Karpas-422 (cell line): ENCODE measurements around the gene RREB1. TPM values are rescaled to one million over a fixed set of nuclear protein-coding genes. Genes with fewer than 3 reads are reported as not detected.

ENCODE experiments used
- DNase-seq: peaks from one replicate; pipeline ENCODE4 v3.0.0-alpha.2; 2015
- H2AFZ ChIP-seq: fragments of 200-600 bp; sonication (generic); 2 replicates; pipeline ENCODE4 v1.6.1; 2014; ENCODE audit warnings: antibody characterized with exemption, low read length, mixed read lengths
- H3K27ac ChIP-seq: fragments of 200-600 bp; sonication (generic); 2 replicates; pipeline ENCODE4 v1.5.1; 2014; ENCODE audit warnings: mild to moderate bottlenecking, low read length, moderate library complexity
- H3K27me3 ChIP-seq: fragments of 200-600 bp; sonication (generic); 2 replicates; pipeline ENCODE4 v1.6.1; 2014; ENCODE audit warnings: low read length, mixed read lengths
- H3K36me3 ChIP-seq: fragments of 200-600 bp; sonication (generic); 2 replicates; pipeline ENCODE4 v1.6.1; 2014; ENCODE audit warnings: low read length, mixed read lengths; ENCODE audit not compliant: insufficient read depth
- H3K4me1 ChIP-seq: fragments of 200-600 bp; sonication (generic); 2 replicates; pipeline ENCODE4 v1.6.1; 2014; ENCODE audit warnings: mild to moderate bottlenecking, low read length, mixed read lengths
- H3K4me2 ChIP-seq: fragments of 200-600 bp; sonication (generic); 2 replicates; pipeline ENCODE4 v1.6.1; 2014; ENCODE audit warnings: low read length, low read depth, mild to moderate bottlenecking; ENCODE audit not compliant: poor library complexity, severe bottlenecking
- H3K4me3 ChIP-seq: fragments of 200-600 bp; sonication (generic); 2 replicates; pipeline ENCODE4 v1.5.1; 2014; ENCODE audit warnings: mild to moderate bottlenecking, antibody characterized with exemption, low read length, mixed read lengths
- H3K79me2 ChIP-seq: fragments of 200-600 bp; sonication (generic); 2 replicates; pipeline ENCODE4 v1.6.1; 2014; ENCODE audit warnings: mild to moderate bottlenecking, low read length, mixed read lengths
- H3K9ac ChIP-seq: fragments of 200-600 bp; sonication (generic); 2 replicates; pipeline ENCODE4 v1.6.0; 2014; ENCODE audit warnings: low read length
- H3K9me2 ChIP-seq: fragments of 200-600 bp; sonication (generic), shearing (Covaris generic); replicated peaks from 2 replicates; pipeline ENCODE4 v1.6.0; 2014; ENCODE audit warnings: mild to moderate bottlenecking, low read length, moderate library complexity; ENCODE audit not compliant: insufficient read depth
- H3K9me3 ChIP-seq: fragments of 300-700, 200-600 bp; sonication (generic); 2 replicates; pipeline ENCODE4 v1.6.1; 2014; ENCODE audit warnings: low read length, mixed read lengths
- H4K20me1 ChIP-seq: fragments of 200-600 bp; sonication (generic); 2 replicates; pipeline ENCODE4 v1.6.1; 2014; ENCODE audit warnings: mild to moderate bottlenecking, antibody characterized with exemption, low read length, low read depth; ENCODE audit not compliant: insufficient read depth
- total RNA-seq: library from RNA; depleted of rRNA; stranded (reverse); fragments of >200 nt; shearing (Covaris generic); gene quantifications from 2 replicates; pipeline ENCODE4 v1.2.3, GENCODE V29; 2014; ENCODE audit warnings: low replicate concordance

RREB1 gene
- total RNA-seq, 1 experiment from 2014 or later = 5.0 TPM

- Histone ChIP-seq H4K20me1 (no peaks in the 10 kb centered on the region), H3K9ac (no peak overlapping the region), H3K4me3 (no peak overlapping the region), H3K27me3 (no peaks in the 10 kb centered on the region), H3K79me2 (no peaks in the 10 kb centered on the region), H2AFZ (no peak overlapping the region), H3K9me3 (no peaks in the 10 kb centered on the region), H3K4me1 (peaks cover 9% of the 10 kb centered on the region), H3K9me2 (no peaks in the 10 kb centered on the region), H3K4me2 (no peak overlapping the region), H3K36me3 (no peaks in the 10 kb centered on the region), H3K27ac (no peak overlapping the region)
- DNase-seq = no peak
These were observed 77.8 kb downstream of the RREB1 start for GRCh38 chr6:7185561-7185960.

GRCh38 chr6:7188492-7188891, 80.7 kb downstream of the RREB1 start:
- no peak overlapping the region for H2AFZ ChIP-seq
- H4K20me1 ChIP-seq = no peaks in the 10 kb centered on the region
- no peak overlapping the region for H3K27ac ChIP-seq
- no peak overlapping the region for H3K9ac ChIP-seq
- DNase-seq = peak; percentile 79
- no peaks in the 10 kb centered on the region for H3K79me2 ChIP-seq
- no peaks in the 10 kb centered on the region for H3K36me3 ChIP-seq
- peaks cover 9% of the 10 kb centered on the region for H3K4me1 ChIP-seq
- peak overlapping the region; percentile 36 for H3K4me2 ChIP-seq
- H3K9me3 ChIP-seq = no peaks in the 10 kb centered on the region
- H3K4me3 ChIP-seq = no peak overlapping the region
- no peaks in the 10 kb centered on the region for H3K9me2 ChIP-seq
- no peaks in the 10 kb centered on the region for H3K27me3 ChIP-seq

GRCh38 chr6:7189101-7189758, 81.5 kb downstream of the RREB1 start:
- Histone ChIP-seq H3K36me3 (no peaks in the 10 kb centered on the region), H3K9me3 (no peaks in the 10 kb centered on the region), H3K4me2 (no peak overlapping the region), H4K20me1 (no peaks in the 10 kb centered on the region), H3K27me3 (no peaks in the 10 kb centered on the region), H3K4me1 (peaks cover 9% of the 10 kb centered on the region), H3K9ac (no peak overlapping the region), H3K27ac (no peak overlapping the region), H3K4me3 (no peak overlapping the region), H3K9me2 (no peaks in the 10 kb centered on the region), H2AFZ (no peak overlapping the region), H3K79me2 (no peaks in the 10 kb centered on the region)
- no peak for DNase-seq

- Histone ChIP-seq H3K4me3 (no peak overlapping the region), H3K4me2 (no peak overlapping the region), H3K79me2 (no peaks in the 10 kb centered on the region), H3K27ac (no peak overlapping the region), H3K9me3 (no peaks in the 10 kb centered on the region), H3K9ac (no peak overlapping the region), H2AFZ (no peak overlapping the region), H3K36me3 (no peaks in the 10 kb centered on the region), H4K20me1 (peaks cover 6% of the 10 kb centered on the region; the same call in 1 of the 2 replicates), H3K9me2 (no peaks in the 10 kb centered on the region), H3K27me3 (no peaks in the 10 kb centered on the region), H3K4me1 (peaks cover 9% of the 10 kb centered on the region)
- DNase-seq = no peak
These were observed 83.0 kb downstream of the RREB1 start for GRCh38 chr6:7190791-7191190.

- H3K4me3 ChIP-seq = no peak overlapping the region
- no peak overlapping the region for H3K4me2 ChIP-seq
- H3K9me3 ChIP-seq = no peaks in the 10 kb centered on the region
- H3K9ac ChIP-seq = no peak overlapping the region
- H3K4me1 ChIP-seq = peaks cover 9% of the 10 kb centered on the region
- peaks cover 6% of the 10 kb centered on the region; the same call in 1 of the 2 replicates for H4K20me1 ChIP-seq
- H3K36me3 ChIP-seq = no peaks in the 10 kb centered on the region
- H3K27ac ChIP-seq = no peak overlapping the region
- no peak for DNase-seq
- H2AFZ ChIP-seq = no peak overlapping the region
- no peaks in the 10 kb centered on the region for H3K79me2 ChIP-seq
- no peaks in the 10 kb centered on the region for H3K27me3 ChIP-seq
- no peaks in the 10 kb centered on the region for H3K9me2 ChIP-seq
These were observed 85.4 kb downstream of the RREB1 start for GRCh38 chr6:7193122-7193521.

- Histone ChIP-seq H3K9me3 (no peaks in the 10 kb centered on the region), H3K4me3 (no peak overlapping the region), H3K9me2 (no peaks in the 10 kb centered on the region), H3K4me2 (no peak overlapping the region), H3K27ac (no peak overlapping the region), H3K9ac (no peak overlapping the region), H4K20me1 (peaks cover 6% of the 10 kb centered on the region; the same call in 1 of the 2 replicates), H3K36me3 (no peaks in the 10 kb centered on the region), H3K4me1 (no peaks in the 10 kb centered on the region), H3K27me3 (no peaks in the 10 kb centered on the region), H2AFZ (no peak overlapping the region), H3K79me2 (no peaks in the 10 kb centered on the region)
- no peak for DNase-seq
These were observed 86.9 kb downstream of the RREB1 start for GRCh38 chr6:7194657-7195056.

- Histone ChIP-seq H3K9me3 (no peaks in the 10 kb centered on the region), H4K20me1 (peaks cover 6% of the 10 kb centered on the region; the same call in 1 of the 2 replicates), H3K27ac (no peak overlapping the region), H3K36me3 (no peaks in the 10 kb centered on the region), H3K79me2 (no peaks in the 10 kb centered on the region), H3K27me3 (no peaks in the 10 kb centered on the region), H3K9ac (no peak overlapping the region), H3K4me3 (no peak overlapping the region), H2AFZ (no peak overlapping the region), H3K4me1 (no peaks in the 10 kb centered on the region), H3K9me2 (no peaks in the 10 kb centered on the region), H3K4me2 (no peak overlapping the region)
- no peak for DNase-seq
These were observed 87.7 kb downstream of the RREB1 start for GRCh38 chr6:7195339-7196018.

GRCh38 chr6:7196019-7196402, 88.2 kb downstream of the RREB1 start:
- no peak overlapping the region for H3K4me2 ChIP-seq
- no peaks in the 10 kb centered on the region for H3K9me2 ChIP-seq
- DNase-seq = no peak
- H3K79me2 ChIP-seq = no peaks in the 10 kb centered on the region
- no peaks in the 10 kb centered on the region for H3K36me3 ChIP-seq
- peaks cover 6% of the 10 kb centered on the region; the same call in 1 of the 2 replicates for H4K20me1 ChIP-seq
- no peak overlapping the region for H3K4me3 ChIP-seq
- H3K27ac ChIP-seq = no peak overlapping the region
- H3K9ac ChIP-seq = no peak overlapping the region
- no peaks in the 10 kb centered on the region for H3K4me1 ChIP-seq
- H3K9me3 ChIP-seq = no peaks in the 10 kb centered on the region
- H3K27me3 ChIP-seq = no peaks in the 10 kb centered on the region
- no peak overlapping the region for H2AFZ ChIP-seq
